HG02642 (cell line): Measurements from ENCODE around the gene CYP2R1.
A peak's percentile ranks its signal among the peaks of the same experiment; 100 is the strongest.
"Not testable (repeated sequence)": the region's sequence is repeated elsewhere in the genome, so short reads cannot be mapped to it uniquely, and the experiment has no call there.

Experiments
- ATAC-seq: cut with Tn5 transposase; IDR thresholded peaks from one replicate; pipeline ENCODE4 v1.9.1; 2021; ENCODE audit warnings: mild to moderate bottlenecking; ENCODE audit not compliant: unreplicated experiment, poor library complexity

Gene CYP2R1

GRCh38 chr11:14894657-14895598, 2.9 kb upstream of the CYP2R1 start:
- ATAC-seq, result no peak

- no peak for ATAC-seq
These were observed 546 bp upstream of the CYP2R1 start for GRCh38 chr11:14892577-14892976.

- ATAC-seq, result peak; percentile 61
These were observed 642 bp downstream of the CYP2R1 start for GRCh38 chr11:14891143-14892035.

- no peak for ATAC-seq
These were observed 5.5 kb downstream of the CYP2R1 start for GRCh38 chr11:14886513-14886912.

GRCh38 chr11:14884667-14885273, 7.3 kb downstream of the CYP2R1 start:
- no peak for ATAC-seq

GRCh38 chr11:14883683-14884082, 8.3 kb downstream of the CYP2R1 start:
- not testable (repeated sequence) for ATAC-seq

- no peak for ATAC-seq
These were observed 9.8 kb downstream of the CYP2R1 start for GRCh38 chr11:14882196-14882595.

- no peak for ATAC-seq
These were observed 10.3 kb downstream of the CYP2R1 start for GRCh38 chr11:14881576-14882193.

GRCh38 chr11:14875163-14875562, 16.9 kb downstream of the CYP2R1 start:
- ATAC-seq, result no peak

GRCh38 chr11:14873632-14874031, 18.4 kb downstream of the CYP2R1 start:
- no peak for ATAC-seq

GRCh38 chr11:14872032-14872431, 20.0 kb downstream of the CYP2R1 start:
- ATAC-seq, result no peak

- not testable (repeated sequence) for ATAC-seq
These were observed 28.3 kb downstream of the CYP2R1 start for GRCh38 chr11:14863775-14864174.

GRCh38 chr11:14861680-14862079, 30.4 kb downstream of the CYP2R1 start:
- no peak for ATAC-seq

GRCh38 chr11:14860511-14860910, 31.5 kb downstream of the CYP2R1 start:
- no peak for ATAC-seq

GRCh38 chr11:14858404-14858803, 33.6 kb downstream of the CYP2R1 start:
- no peak for ATAC-seq

GRCh38 chr11:14857621-14858020, 34.4 kb downstream of the CYP2R1 start:
- ATAC-seq, result no peak

GRCh38 chr11:14855890-14856289, 36.1 kb downstream of the CYP2R1 start:
- no peak for ATAC-seq

- no peak for ATAC-seq
These were observed 38.0 kb downstream of the CYP2R1 start for GRCh38 chr11:14854057-14854456.

GRCh38 chr11:14852571-14853177, 39.4 kb downstream of the CYP2R1 start:
- ATAC-seq, result no peak

GRCh38 chr11:14842002-14842401, 50.0 kb downstream of the CYP2R1 start:
- ATAC-seq, result no peak
